Fibroblast of lung (primary cell): ENCODE measurements around the gene TENM4. TPM values are rescaled to one million over a fixed set of nuclear protein-coding genes. Genes with fewer than 3 reads are reported as not detected.

ENCODE experiments used
- DNase-seq, 2 donors: peaks; one replicate each; pipeline versions ENCODE4 v3.0.0 to v3.0.0-alpha.2; 2010; ENCODE audit warnings: low read depth in 2 of 2
- H2AFZ ChIP-seq: 2 replicates; pipeline ENCODE4 v1.5.1; 2012; ENCODE audit warnings: low read length, control low read depth, inconsistent platforms
- H3K27ac ChIP-seq: 2 replicates; pipeline ENCODE4 v1.5.1; 2011; ENCODE audit warnings: low read length, control low read depth; ENCODE audit not compliant: insufficient read depth
- H3K27me3 ChIP-seq: 2 replicates; pipeline ENCODE4 v1.5.1; 2011; ENCODE audit warnings: mild to moderate bottlenecking, low read length; ENCODE audit not compliant: control insufficient read depth, insufficient read depth
- H3K36me3 ChIP-seq: 2 replicates; pipeline ENCODE4 v1.5.1; 2011; ENCODE audit warnings: low read length; ENCODE audit not compliant: control insufficient read depth, insufficient read depth
- H3K4me1 ChIP-seq: 2 replicates; pipeline ENCODE4 v1.5.1; 2011; ENCODE audit warnings: low read length; ENCODE audit not compliant: control insufficient read depth, insufficient read depth; ENCODE audit errors: extremely low read depth
- H3K4me2 ChIP-seq: 2 replicates; pipeline ENCODE4 v1.5.1; 2011; ENCODE audit warnings: low read length, control low read depth; ENCODE audit not compliant: insufficient read depth; ENCODE audit errors: extremely low read depth
- H3K4me3 ChIP-seq, 4 experiments: fragments of 200-600 bp in 1 of 4; sonication (generic) in 1 of 4; replicated peaks in 1 of 4; 2 replicates each; pipeline ENCODE4 v1.5.1; 2011 to 2016; ENCODE audit warnings: low read length in 4 of 4, low read depth in 3 of 4, mild to moderate bottlenecking in 3 of 4, control low read depth in 2 of 4, inconsistent platforms in 1 of 4, mixed read lengths in 1 of 4; ENCODE audit not compliant: insufficient read depth in 1 of 4; ENCODE audit errors: control extremely low read depth in 1 of 4
- H3K79me2 ChIP-seq: 2 replicates; pipeline ENCODE4 v1.5.1; 2012; ENCODE audit warnings: mild to moderate bottlenecking, low read length, inconsistent platforms; ENCODE audit not compliant: control insufficient read depth, insufficient read depth
- H3K9ac ChIP-seq: 2 replicates; pipeline ENCODE4 v1.5.1; 2011; ENCODE audit warnings: mild to moderate bottlenecking, low read length, control low read depth; ENCODE audit not compliant: insufficient read depth
- H3K9me3 ChIP-seq: 2 replicates; pipeline ENCODE4 v1.5.1; 2012; ENCODE audit warnings: low read depth, low read length; ENCODE audit not compliant: control insufficient read depth, insufficient read depth
- H4K20me1 ChIP-seq: 2 replicates; pipeline ENCODE4 v1.5.1; 2011; ENCODE audit warnings: low read length; ENCODE audit not compliant: control insufficient read depth, insufficient read depth; ENCODE audit errors: extremely low read depth
- CTCF ChIP-seq, 2 donors: IDR thresholded peaks in 1 of 2; conservative IDR thresholded peaks in 1 of 2; 1 replicate in 1 of 2; 2 replicates in 1 of 2; pipeline ENCODE4 v1.5.1; 2011 to 2012; ENCODE audit warnings: low read length in 2 of 2, control low read depth in 1 of 2, inconsistent platforms in 1 of 2, low read depth in 1 of 2, mild to moderate bottlenecking in 1 of 2
- EZH2 ChIP-seq: IDR thresholded peaks from 2 replicates; pipeline ENCODE4 v1.5.1; 2012; ENCODE audit warnings: low read length, control low read depth, mild to moderate bottlenecking; ENCODE audit errors: missing control alignments
- polyA plus RNA-seq, 2 donors: library from polyadenylated mRNA; depleted of rRNA in 1 of 2; stranded (reverse) in 1 of 2; unstranded in 1 of 2; fragments of >200 nt; gene quantifications; 2 replicates each; pipeline ENCODE4 v1.2.1, GENCODE V29; 2011 to 2012; ENCODE audit warnings: missing spikeins in 1 of 2
- total RNA-seq: library from RNA; depleted of rRNA; stranded (reverse); fragments of >200 nt; gene quantifications from 2 replicates; pipeline ENCODE4 v1.2.1, GENCODE V29; 2014

The TENM4 gene
- total and polyA plus RNA-seq, 2 donors (not counting 1 experiment from before 2014, with no cell fraction given) = 4.6 to 48.4 TPM

- no peaks in the 10 kb centered on the region for H3K9me3 ChIP-seq
Observed at GRCh38 chr11:79236541-79236971, 204.3 kb downstream of the TENM4 start.

GRCh38 chr11:79235696-79236095, 205.1 kb downstream of the TENM4 start:
- Histone ChIP-seq H3K79me2 (no peaks in the 10 kb centered on the region), H3K9me3 (no peaks in the 10 kb centered on the region), H3K4me2 (no peak overlapping the region)

More at GRCh38 chr11:79236541-79236971, 204.3 kb downstream of the TENM4 start:
- H3K4me3 ChIP-seq = peak overlapping the region in 2 of 4 experiments; percentile 3 to 12
- H3K27me3 ChIP-seq = no peaks in the 10 kb centered on the region
- no peaks in the 10 kb centered on the region for H3K79me2 ChIP-seq
- peaks cover 18% of the 10 kb centered on the region for H3K4me1 ChIP-seq
- H3K4me2 ChIP-seq = peak overlapping the region; percentile 75
- H3K27ac ChIP-seq = peak overlapping the region; percentile 92
- H4K20me1 ChIP-seq = no peaks in the 10 kb centered on the region
- no peaks in the 10 kb centered on the region for H3K36me3 ChIP-seq
- DNase-seq = peak; percentile 90 to 99
- TF ChIP-seq CTCF (conservative IDR thresholded peaks at IDR 0.05 in 1 of 2, IDR thresholded peaks at IDR 0.05 in 1 of 2; ENCODE audit: low read depth in 1 of 2, low read length in 2 of 2) (no peak), EZH2 (no peak)
- H2AFZ ChIP-seq = no peak overlapping the region
- H3K9ac ChIP-seq = peak overlapping the region; percentile 32

DNA sequence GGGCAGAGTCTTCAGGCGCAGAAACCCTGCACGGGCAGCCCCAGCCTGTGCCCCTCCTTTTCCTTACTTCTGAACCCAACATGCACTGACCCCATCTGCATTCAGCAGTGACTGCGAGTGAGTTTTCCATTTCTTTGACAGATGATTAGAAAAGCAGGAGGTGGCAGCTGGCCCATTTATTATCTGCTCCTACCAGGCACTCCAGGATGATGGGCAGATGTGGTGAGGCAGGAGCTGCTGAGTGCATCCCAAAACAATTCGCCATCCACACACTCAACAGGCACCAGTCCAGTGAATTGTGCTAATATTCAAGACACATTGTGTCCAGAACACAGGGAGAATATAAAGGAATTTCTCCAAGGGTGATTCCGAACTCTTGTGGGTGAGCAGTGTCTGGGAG, 208.5 kb downstream of the TENM4 start:
- no peak for TF ChIP-seq CTCF (conservative IDR thresholded peaks at IDR 0.05 in 1 of 2, IDR thresholded peaks at IDR 0.05 in 1 of 2; ENCODE audit: low read depth in 1 of 2, low read length in 2 of 2)
- TF ChIP-seq EZH2 = no peak
- H4K20me1 ChIP-seq = no peaks in the 10 kb centered on the region
- peaks cover 9% of the 10 kb centered on the region for H3K4me1 ChIP-seq
- no peak overlapping the region for H3K4me2 ChIP-seq
- no peaks in the 10 kb centered on the region for H3K36me3 ChIP-seq
- H2AFZ ChIP-seq = no peak overlapping the region
- H3K4me3 ChIP-seq = no peak overlapping the region
- DNase-seq = peak in 1 of 2 donors; percentile 90
- no peak overlapping the region for H3K27ac ChIP-seq
- H3K9me3 ChIP-seq = no peaks in the 10 kb centered on the region
- no peaks in the 10 kb centered on the region for H3K27me3 ChIP-seq
- H3K9ac ChIP-seq = no peak overlapping the region
- H3K79me2 ChIP-seq = no peaks in the 10 kb centered on the region

More at GRCh38 chr11:79235696-79236095, 205.1 kb downstream of the TENM4 start:
- H3K4me3 ChIP-seq = no peak overlapping the region
- H3K27me3 ChIP-seq = no peaks in the 10 kb centered on the region
- no peaks in the 10 kb centered on the region for H4K20me1 ChIP-seq
- TF ChIP-seq CTCF (conservative IDR thresholded peaks at IDR 0.05 in 1 of 2, IDR thresholded peaks at IDR 0.05 in 1 of 2; ENCODE audit: low read depth in 1 of 2, low read length in 2 of 2) = no peak
- TF ChIP-seq EZH2 = no peak
- DNase-seq = no peak
- peaks cover 18% of the 10 kb centered on the region for H3K4me1 ChIP-seq
- no peak overlapping the region for H3K9ac ChIP-seq
- H2AFZ ChIP-seq = no peak overlapping the region
- no peak overlapping the region for H3K27ac ChIP-seq
- H3K36me3 ChIP-seq = no peaks in the 10 kb centered on the region
